ENCODE results near the gene MMD.

The MMD gene

DNA sequence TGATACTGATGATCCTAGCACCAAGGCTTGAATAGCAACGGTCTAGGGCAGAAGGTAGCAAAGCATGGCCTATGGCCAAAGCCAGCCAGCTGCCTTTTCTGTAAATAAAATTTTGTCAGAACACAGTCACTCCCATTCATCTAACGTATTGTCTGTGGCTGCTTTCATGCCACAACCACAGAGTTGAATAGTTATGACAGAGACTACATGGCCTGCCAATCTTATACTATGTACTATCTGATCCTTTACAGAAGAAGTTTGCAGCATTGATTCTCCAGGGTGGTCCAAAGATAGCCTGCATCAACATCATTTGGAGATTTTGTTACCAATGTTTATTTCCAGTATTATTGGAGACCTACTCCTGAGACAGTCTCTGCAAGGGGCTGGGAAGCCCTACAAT lies 19.9 kb upstream of the MMD start:
- TF ChIP-seq, protein P1, sequence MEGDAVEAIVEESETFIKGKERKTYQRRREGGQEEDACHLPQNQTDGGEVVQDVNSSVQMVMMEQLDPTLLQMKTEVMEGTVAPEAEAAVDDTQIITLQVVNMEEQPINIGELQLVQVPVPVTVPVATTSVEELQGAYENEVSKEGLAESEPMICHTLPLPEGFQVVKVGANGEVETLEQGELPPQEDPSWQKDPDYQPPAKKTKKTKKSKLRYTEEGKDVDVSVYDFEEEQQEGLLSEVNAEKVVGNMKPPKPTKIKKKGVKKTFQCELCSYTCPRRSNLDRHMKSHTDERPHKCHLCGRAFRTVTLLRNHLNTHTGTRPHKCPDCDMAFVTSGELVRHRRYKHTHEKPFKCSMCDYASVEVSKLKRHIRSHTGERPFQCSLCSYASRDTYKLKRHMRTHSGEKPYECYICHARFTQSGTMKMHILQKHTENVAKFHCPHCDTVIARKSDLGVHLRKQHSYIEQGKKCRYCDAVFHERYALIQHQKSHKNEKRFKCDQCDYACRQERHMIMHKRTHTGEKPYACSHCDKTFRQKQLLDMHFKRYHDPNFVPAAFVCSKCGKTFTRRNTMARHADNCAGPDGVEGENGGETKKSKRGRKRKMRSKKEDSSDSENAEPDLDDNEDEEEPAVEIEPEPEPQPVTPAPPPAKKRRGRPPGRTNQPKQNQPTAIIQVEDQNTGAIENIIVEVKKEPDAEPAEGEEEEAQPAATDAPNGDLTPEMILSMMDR (IDR thresholded peaks at IDR 0.05; ENCODE audit: insufficient read depth, low read length, poor library complexity, severe bottlenecking) = no peak
- no peak overlapping the region for H3K4me3 ChIP-seq (replicated peaks; ENCODE audit: low read depth, low read length)
- no peak for DNase-seq (ENCODE audit: extremely low read depth, insufficient read length)
- H3K36me3 ChIP-seq (ENCODE audit: control insufficient read depth, insufficient read depth, low read length) = no peaks in the 10 kb centered on the region
- H3K27me3 ChIP-seq (replicated peaks; ENCODE audit: control insufficient read depth, insufficient read depth, low read length) = no peaks in the 10 kb centered on the region

DNA sequence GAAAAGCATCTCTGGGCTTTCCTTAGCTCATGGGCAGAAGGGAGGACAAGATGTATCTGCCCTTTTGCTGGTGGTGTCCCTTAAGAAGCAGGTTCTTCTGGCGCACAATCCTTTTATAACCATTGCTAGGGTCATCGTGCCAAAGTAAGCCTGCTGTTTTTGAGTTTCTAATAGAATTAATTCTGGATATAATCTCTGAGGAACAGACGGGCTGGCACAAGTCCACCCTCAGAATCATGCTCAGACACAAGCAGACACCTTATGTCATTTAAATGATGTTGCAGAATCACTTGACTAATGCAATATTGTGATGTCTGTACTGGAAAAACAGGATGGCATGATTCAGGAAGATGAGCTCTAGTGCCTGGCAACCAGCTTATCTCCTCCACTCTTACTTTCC lies 18.8 kb upstream of the MMD start:
- Histone ChIP-seq H3K36me3 (ENCODE audit: control insufficient read depth, insufficient read depth, low read length) (no peaks in the 10 kb centered on the region), H3K4me3 (replicated peaks; ENCODE audit: low read depth, low read length) (no peak overlapping the region), H3K27me3 (replicated peaks; ENCODE audit: control insufficient read depth, insufficient read depth, low read length) (no peaks in the 10 kb centered on the region)
- no peak for DNase-seq (ENCODE audit: extremely low read depth, insufficient read length)
- TF ChIP-seq, protein P1 (IDR thresholded peaks at IDR 0.05; ENCODE audit: insufficient read depth, low read length, poor library complexity, severe bottlenecking) = no peak

DNA sequence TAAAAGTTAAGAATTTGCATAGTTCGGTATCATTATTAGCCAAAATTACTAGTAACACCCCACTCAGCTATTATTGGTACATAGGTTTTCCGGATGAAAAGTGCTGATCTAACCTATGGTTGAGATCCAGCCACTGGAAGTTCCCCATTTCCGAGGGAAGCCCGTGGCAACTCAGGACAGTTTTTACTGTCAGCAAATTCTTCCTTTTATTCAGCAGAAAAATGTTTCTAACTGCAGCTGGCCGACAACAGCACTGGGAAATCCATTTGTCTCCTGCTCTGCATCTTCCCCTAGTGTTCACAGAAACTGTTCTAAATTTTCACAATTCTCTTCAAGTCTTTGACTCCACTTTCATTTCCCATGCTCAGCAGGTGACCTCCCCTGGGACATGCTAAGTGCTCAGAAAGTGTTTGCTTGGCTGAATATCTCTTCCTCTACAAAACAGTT lies 15.5 kb upstream of the MMD start:
- Histone ChIP-seq H3K27me3 (replicated peaks; ENCODE audit: control insufficient read depth, insufficient read depth, low read length) (no peaks in the 10 kb centered on the region), H3K4me3 (replicated peaks; ENCODE audit: low read depth, low read length) (peak overlapping the region; percentile 39; the same call in 1 of the 2 replicates), H3K36me3 (ENCODE audit: control insufficient read depth, insufficient read depth, low read length) (no peaks in the 10 kb centered on the region)
- TF ChIP-seq, protein P1 (IDR thresholded peaks at IDR 0.05; ENCODE audit: insufficient read depth, low read length, poor library complexity, severe bottlenecking) = no peak
- DNase-seq (ENCODE audit: extremely low read depth, insufficient read length) = peak; percentile 63

DNA sequence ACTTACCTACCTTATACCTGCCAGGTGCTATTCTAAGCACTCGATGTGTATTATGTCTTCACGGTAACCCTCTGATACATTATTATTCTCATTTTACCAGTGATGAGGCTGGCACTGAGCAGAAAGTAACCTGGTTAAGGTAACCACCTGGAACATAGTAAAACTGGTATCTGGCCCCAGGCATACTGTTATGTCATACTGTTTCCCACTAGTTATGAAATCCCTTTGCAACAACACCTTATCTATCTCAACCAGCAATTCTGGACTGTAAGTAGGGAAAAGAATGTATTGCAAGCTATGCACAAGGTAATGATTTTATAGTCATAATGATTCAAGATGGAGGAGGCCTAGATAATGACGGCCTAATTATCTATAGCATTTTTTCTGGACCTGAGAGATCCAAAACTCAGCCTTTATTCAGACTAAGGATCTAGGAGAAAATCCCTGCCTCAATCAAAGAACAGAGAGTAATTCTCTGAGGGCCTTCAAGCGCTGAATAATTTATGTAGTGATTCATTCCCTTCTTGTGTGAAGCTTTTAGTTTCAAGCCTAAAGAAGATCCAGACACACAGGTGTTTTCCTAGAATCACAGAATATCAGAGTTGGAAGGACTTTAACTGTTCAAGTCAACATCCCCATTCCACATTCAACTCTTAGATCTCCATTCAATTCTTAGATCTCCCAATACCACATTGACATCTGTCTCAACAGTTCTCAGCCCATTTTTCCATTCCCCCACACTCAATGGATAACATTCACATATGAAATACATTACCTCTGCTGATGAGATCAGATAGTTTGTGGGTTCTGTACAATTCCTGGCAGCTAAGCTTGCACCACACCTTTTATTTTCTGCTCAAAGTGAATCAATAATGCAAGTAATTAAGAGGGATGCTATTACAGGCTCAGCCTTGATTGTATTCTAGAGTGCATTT lies 14.9 kb upstream of the MMD start:
- DNase-seq (ENCODE audit: extremely low read depth, insufficient read length) = no peak
- H3K4me3 ChIP-seq (replicated peaks; ENCODE audit: low read depth, low read length) = peak overlapping the region; percentile 39
- TF ChIP-seq, protein P1 (IDR thresholded peaks at IDR 0.05; ENCODE audit: insufficient read depth, low read length, poor library complexity, severe bottlenecking) = no peak

DNA sequence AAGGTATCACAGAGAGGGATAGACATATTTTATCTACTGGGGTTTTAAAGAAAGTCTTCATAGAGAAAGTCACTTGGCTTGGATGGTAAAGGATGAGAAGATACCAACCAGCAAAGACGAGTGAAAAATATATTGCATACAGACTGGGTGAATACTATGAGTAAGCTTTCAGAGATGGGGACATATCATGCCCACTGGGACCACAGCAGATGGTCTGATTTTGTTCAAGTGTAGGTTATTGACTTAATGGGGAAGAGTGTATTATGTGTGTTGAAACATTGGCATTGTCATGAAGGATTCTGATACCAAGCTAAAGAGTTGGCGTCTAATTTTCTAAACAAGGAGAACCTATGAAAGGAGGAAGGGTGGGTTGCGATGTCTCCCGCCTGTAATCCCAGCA lies 13.8 kb upstream of the MMD start:
- no peak overlapping the region for H3K4me3 ChIP-seq (replicated peaks; ENCODE audit: low read depth, low read length)
- no peaks in the 10 kb centered on the region for H3K36me3 ChIP-seq (ENCODE audit: control insufficient read depth, insufficient read depth, low read length)
- no peak for DNase-seq (ENCODE audit: extremely low read depth, insufficient read length)
- H3K27me3 ChIP-seq (replicated peaks; ENCODE audit: control insufficient read depth, insufficient read depth, low read length) = no peaks in the 10 kb centered on the region
- TF ChIP-seq, protein P1 (IDR thresholded peaks at IDR 0.05; ENCODE audit: insufficient read depth, low read length, poor library complexity, severe bottlenecking) = no peak

More for the DNA sequence above, 14.9 kb upstream of the MMD start:
- H3K36me3 ChIP-seq (ENCODE audit: control insufficient read depth, insufficient read depth, low read length) = no peaks in the 10 kb centered on the region
- no peaks in the 10 kb centered on the region for H3K27me3 ChIP-seq (replicated peaks; ENCODE audit: control insufficient read depth, insufficient read depth, low read length)

Measured in GM06990 (cell line).